ENCODE measurements around the gene MRAP2. TPM values are rescaled to one million over a fixed set of nuclear protein-coding genes. Genes with fewer than 3 reads are reported as not detected.

Gene MRAP2
- total RNA-seq, 5 donors from 2014 or later (not counting 1 experiment from before 2014, with no cell fraction given), result not detected

DNA sequence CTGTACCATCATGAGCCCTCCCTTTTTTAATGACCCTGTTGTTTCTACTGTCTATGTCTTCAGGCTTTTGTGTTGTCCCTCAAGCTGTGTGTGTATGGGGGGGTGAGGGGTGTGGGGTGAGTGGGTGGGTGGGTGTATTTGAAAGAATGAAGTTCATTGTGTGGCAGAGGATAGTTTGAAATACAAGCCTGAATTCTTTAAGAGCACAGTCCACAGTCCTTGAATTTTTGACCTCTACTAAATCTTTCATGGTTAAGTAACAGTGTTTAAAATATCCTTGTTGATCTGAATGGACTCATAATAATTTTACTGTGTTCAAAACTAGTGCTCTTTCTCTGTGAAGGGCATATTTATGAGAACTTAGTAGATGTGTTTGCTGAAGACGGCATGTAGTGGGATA is 10.0 kb downstream of the MRAP2 start:
- POLR2A ChIA-PET, result no interaction called here
- Histone ChIP-seq H3K27ac (ENCODE audit: low read length) (no peak overlapping the region), H3K27me3 (replicated peaks in 1 of 2; ENCODE audit: control insufficient read depth in 2 of 2, extremely low read depth in 1 of 2, insufficient read depth in 2 of 2, low read length in 1 of 2) (peaks cover 0 to 10% of the 10 kb centered on the region in 2 experiments), H3K9me3 (no peaks in the 10 kb centered on the region), H3K4me3 (ENCODE audit: control insufficient read depth in 1 of 2, extremely low read depth in 1 of 2, low read length in 1 of 2) (no peak overlapping the region), H3K36me3 (ENCODE audit: control insufficient read depth in 2 of 2, extremely low read depth in 1 of 2, insufficient read depth in 1 of 2, low read length in 1 of 2) (no peaks in the 10 kb centered on the region), H3K4me1 (ENCODE audit: control insufficient read depth in 1 of 2, extremely low read depth in 1 of 2, insufficient read depth in 2 of 2, low read length in 2 of 2) (no peaks in the 10 kb centered on the region)
- Mint-ChIP-seq H3K4me1 (no peaks in the 10 kb centered on the region), H3K9me3 (peaks cover 0 to 6% (median 0%) of the 10 kb centered on the region in 3 donors), H3K4me3 (no peak overlapping the region), H3K36me3 (no peaks in the 10 kb centered on the region), H3K27me3 (peaks cover 4 to 7% of the 10 kb centered on the region in 2 donors), H3K27ac (no peak overlapping the region)
- WGBS (ENCODE audit: insufficient coverage), result no CpG with 5 or more reads among the region's 1 CpG
- CTCF ChIA-PET, result no interaction called here
- DNase-seq (no peak), ATAC-seq (replicated peaks in 1 of 4) (no peak)

DNA sequence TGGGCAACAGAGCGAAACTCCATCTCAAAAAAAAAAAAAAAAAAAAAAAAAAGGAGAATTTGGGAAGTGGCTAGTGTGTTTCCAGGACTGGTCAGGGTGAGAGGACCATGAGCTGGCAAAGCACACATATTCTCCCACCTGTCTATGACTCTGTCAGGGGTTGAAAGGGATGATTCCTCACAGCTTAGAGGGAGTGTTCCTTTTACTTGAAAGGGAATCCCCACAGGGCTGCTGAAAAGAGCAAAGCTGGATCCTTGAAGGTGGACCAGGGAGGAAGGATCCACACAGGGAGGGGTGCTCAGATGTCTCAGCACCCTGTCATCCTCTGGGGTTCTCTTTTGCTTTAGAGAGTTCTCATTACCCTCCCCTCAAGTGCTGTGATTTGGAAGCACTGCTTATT is 13.2 kb downstream of the MRAP2 start:
- H3K4me3 ChIP-seq (ENCODE audit: control insufficient read depth in 1 of 2, extremely low read depth in 1 of 2, low read length in 1 of 2), result no peak overlapping the region
- no peak overlapping the region for H3K27ac ChIP-seq (ENCODE audit: low read length)
- Mint-ChIP-seq H3K9me3 (no peaks in the 10 kb centered on the region), H3K4me1 (no peaks in the 10 kb centered on the region), H3K36me3 (no peaks in the 10 kb centered on the region), H3K27ac (no peak overlapping the region), H3K27me3 (peaks cover 6 to 8% of the 10 kb centered on the region in 2 donors), H3K4me3 (no peak overlapping the region)
- H3K36me3 ChIP-seq (ENCODE audit: control insufficient read depth in 2 of 2, extremely low read depth in 1 of 2, insufficient read depth in 1 of 2, low read length in 1 of 2), result no peaks in the 10 kb centered on the region
- POLR2A ChIA-PET, result interaction anchor here in 1 of 2 donors (0.6 kb wide), 1 partner anchor 50 kb away, joined by 6 read pairs; no protein-coding TSS in a partner anchor
- DNase-seq, result no peak
- no peaks in the 10 kb centered on the region for H3K4me1 ChIP-seq (ENCODE audit: control insufficient read depth in 1 of 2, extremely low read depth in 1 of 2, insufficient read depth in 2 of 2, low read length in 2 of 2)
- peaks cover 0 to 12% of the 10 kb centered on the region in 2 experiments for H3K27me3 ChIP-seq (replicated peaks in 1 of 2; ENCODE audit: control insufficient read depth in 2 of 2, extremely low read depth in 1 of 2, insufficient read depth in 2 of 2, low read length in 1 of 2)
- CTCF ChIA-PET, result no interaction called here
- WGBS (ENCODE audit: insufficient coverage), result no CpG with 5 or more reads among the region's 1 CpG
- no peaks in the 10 kb centered on the region for H3K9me3 ChIP-seq
- ATAC-seq (replicated peaks in 1 of 4), result no peak

DNA sequence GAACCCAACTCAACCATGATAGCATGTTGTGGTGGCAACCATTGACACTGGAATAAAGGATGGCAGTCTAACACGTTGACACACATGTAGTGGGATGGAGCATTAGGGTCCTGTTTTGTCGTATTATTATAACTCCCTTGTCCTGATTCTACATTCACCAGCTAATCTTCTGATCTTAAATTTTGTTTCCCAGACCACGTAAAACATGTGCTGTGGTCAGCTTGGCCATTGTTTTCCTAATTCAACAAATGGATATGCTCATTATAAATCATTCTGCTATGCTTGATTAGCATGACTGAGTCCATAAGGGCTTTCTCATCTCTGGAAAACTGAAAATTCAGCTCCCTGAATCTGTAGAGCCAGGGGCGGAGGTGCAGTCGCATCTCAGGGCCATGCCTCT is 15.0 kb downstream of the MRAP2 start:
- WGBS (ENCODE audit: insufficient coverage), result 100% methylated on average over 1 of the region's 5 CpGs
- ChIA-PET CTCF (no interaction called here), POLR2A (no interaction called here)
- no peaks in the 10 kb centered on the region for H3K9me3 ChIP-seq
- Mint-ChIP-seq H3K4me1 (no peaks in the 10 kb centered on the region), H3K27ac (no peak overlapping the region), H3K9me3 (no peaks in the 10 kb centered on the region), H3K27me3 (peaks cover 5 to 8% of the 10 kb centered on the region in 2 donors), H3K36me3 (no peaks in the 10 kb centered on the region), H3K4me3 (no peak overlapping the region)
- DNase-seq (no peak), ATAC-seq (replicated peaks in 1 of 4) (no peak)
- H3K36me3 ChIP-seq (ENCODE audit: control insufficient read depth in 2 of 2, extremely low read depth in 1 of 2, insufficient read depth in 1 of 2, low read length in 1 of 2), result no peaks in the 10 kb centered on the region
- H3K27me3 ChIP-seq (replicated peaks in 1 of 2; ENCODE audit: control insufficient read depth in 2 of 2, extremely low read depth in 1 of 2, insufficient read depth in 2 of 2, low read length in 1 of 2), result peaks cover 0 to 12% of the 10 kb centered on the region in 2 experiments
- H3K27ac ChIP-seq (ENCODE audit: low read length), result no peak overlapping the region
- H3K4me3 ChIP-seq (ENCODE audit: control insufficient read depth in 1 of 2, extremely low read depth in 1 of 2, low read length in 1 of 2), result no peak overlapping the region
- H3K4me1 ChIP-seq (ENCODE audit: control insufficient read depth in 1 of 2, extremely low read depth in 1 of 2, insufficient read depth in 2 of 2, low read length in 2 of 2), result no peaks in the 10 kb centered on the region

DNA sequence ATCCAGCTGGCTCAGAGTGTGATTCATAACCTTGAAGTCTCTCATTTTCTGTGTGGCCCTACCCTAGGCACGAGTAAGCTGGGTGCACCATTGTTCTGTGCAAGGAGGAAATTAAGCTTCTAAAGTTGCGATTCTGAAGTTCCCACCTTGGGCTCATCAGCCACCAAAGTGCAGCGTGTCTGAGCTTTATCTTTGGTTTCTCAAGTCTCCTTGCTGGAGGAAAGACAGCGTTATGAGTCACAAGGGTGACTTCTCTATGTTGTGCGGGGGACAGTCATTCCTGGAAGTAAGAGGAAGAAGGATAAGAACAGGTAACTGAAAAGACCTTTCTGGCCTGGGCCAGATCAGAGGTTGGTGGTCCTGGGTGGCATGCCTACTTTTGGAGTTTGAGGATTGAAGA is 16.8 kb downstream of the MRAP2 start:
- no peaks in the 10 kb centered on the region for H3K9me3 Mint-ChIP-seq
- Histone ChIP-seq H3K4me3 (ENCODE audit: control insufficient read depth in 1 of 2, extremely low read depth in 1 of 2, low read length in 1 of 2) (no peak overlapping the region), H3K9me3 (no peaks in the 10 kb centered on the region), H3K4me1 (ENCODE audit: control insufficient read depth in 1 of 2, extremely low read depth in 1 of 2, insufficient read depth in 2 of 2, low read length in 2 of 2) (no peaks in the 10 kb centered on the region), H3K27ac (ENCODE audit: low read length) (no peak overlapping the region), H3K27me3 (replicated peaks in 1 of 2; ENCODE audit: control insufficient read depth in 2 of 2, extremely low read depth in 1 of 2, insufficient read depth in 2 of 2, low read length in 1 of 2) (peaks cover 0 to 5% of the 10 kb centered on the region in 2 experiments), H3K36me3 (ENCODE audit: control insufficient read depth in 2 of 2, extremely low read depth in 1 of 2, insufficient read depth in 1 of 2, low read length in 1 of 2) (no peaks in the 10 kb centered on the region)
- H3K4me1 Mint-ChIP-seq, result no peaks in the 10 kb centered on the region
- peaks cover 4 to 11% of the 10 kb centered on the region in 2 donors for H3K27me3 Mint-ChIP-seq
- no peak overlapping the region for H3K4me3 Mint-ChIP-seq
- POLR2A ChIA-PET, result no interaction called here
- no peaks in the 10 kb centered on the region for H3K36me3 Mint-ChIP-seq
- CTCF ChIA-PET, result no interaction called here
- no peak for ATAC-seq (replicated peaks in 1 of 4)
- no peak overlapping the region for H3K27ac Mint-ChIP-seq
- no peak for DNase-seq
- 85% methylated on average over 5 of the region's 5 CpGs for WGBS (ENCODE audit: insufficient coverage)

DNA sequence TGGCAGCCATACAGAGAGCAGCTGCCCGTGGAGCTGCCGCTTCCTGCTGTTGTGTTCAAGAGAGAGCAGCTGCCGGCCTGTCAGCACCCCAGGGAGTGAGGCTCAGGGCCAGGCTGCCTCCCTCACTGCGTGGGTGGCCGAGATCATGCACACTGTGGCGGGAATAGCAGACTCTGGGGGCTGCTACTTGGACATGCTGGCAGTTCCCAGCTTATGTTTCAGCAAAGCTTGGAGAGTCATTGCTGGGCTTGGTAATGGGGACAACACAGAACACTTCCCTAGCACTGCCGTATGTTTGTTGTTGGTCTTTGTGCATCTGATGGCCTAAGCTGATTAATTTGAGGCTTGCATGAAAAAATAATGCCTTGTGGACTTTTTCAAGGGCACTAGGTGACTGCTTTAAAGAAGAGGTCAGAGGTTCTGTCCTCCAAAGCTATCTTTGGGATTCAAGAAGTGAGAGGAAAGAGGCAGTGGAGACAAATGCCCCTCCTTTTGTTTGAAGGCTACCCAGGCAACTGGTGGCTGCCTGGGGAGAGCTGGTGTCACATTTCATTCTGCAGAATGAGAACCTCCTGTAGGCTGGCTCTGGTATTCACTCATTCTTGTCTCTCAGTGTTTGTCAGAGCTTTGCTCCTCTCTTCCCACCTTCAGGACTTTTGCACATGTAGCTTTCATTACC is 18.8 kb downstream of the MRAP2 start:
- H3K27me3 ChIP-seq (replicated peaks in 1 of 2; ENCODE audit: control insufficient read depth in 2 of 2, extremely low read depth in 1 of 2, insufficient read depth in 2 of 2, low read length in 1 of 2), result peaks cover 0 to 5% of the 10 kb centered on the region in 2 experiments
- H3K4me3 ChIP-seq (ENCODE audit: control insufficient read depth in 1 of 2, extremely low read depth in 1 of 2, low read length in 1 of 2), result no peak overlapping the region
- no peak overlapping the region for H3K27ac ChIP-seq (ENCODE audit: low read length)
- Mint-ChIP-seq H3K27ac (no peak overlapping the region), H3K4me1 (no peaks in the 10 kb centered on the region), H3K4me3 (no peak overlapping the region), H3K27me3 (peaks cover 4 to 11% of the 10 kb centered on the region in 2 donors), H3K9me3 (no peaks in the 10 kb centered on the region), H3K36me3 (no peaks in the 10 kb centered on the region)
- DNase-seq (no peak), ATAC-seq (replicated peaks in 1 of 4) (no peak)
- CTCF ChIA-PET, result no interaction called here
- POLR2A ChIA-PET, result no interaction called here
- no peaks in the 10 kb centered on the region for H3K4me1 ChIP-seq (ENCODE audit: control insufficient read depth in 1 of 2, extremely low read depth in 1 of 2, insufficient read depth in 2 of 2, low read length in 2 of 2)
- no peaks in the 10 kb centered on the region for H3K36me3 ChIP-seq (ENCODE audit: control insufficient read depth in 2 of 2, extremely low read depth in 1 of 2, insufficient read depth in 1 of 2, low read length in 1 of 2)
- H3K9me3 ChIP-seq, result no peaks in the 10 kb centered on the region
- 71% methylated on average over 7 of the region's 7 CpGs for WGBS (ENCODE audit: insufficient coverage)

DNA sequence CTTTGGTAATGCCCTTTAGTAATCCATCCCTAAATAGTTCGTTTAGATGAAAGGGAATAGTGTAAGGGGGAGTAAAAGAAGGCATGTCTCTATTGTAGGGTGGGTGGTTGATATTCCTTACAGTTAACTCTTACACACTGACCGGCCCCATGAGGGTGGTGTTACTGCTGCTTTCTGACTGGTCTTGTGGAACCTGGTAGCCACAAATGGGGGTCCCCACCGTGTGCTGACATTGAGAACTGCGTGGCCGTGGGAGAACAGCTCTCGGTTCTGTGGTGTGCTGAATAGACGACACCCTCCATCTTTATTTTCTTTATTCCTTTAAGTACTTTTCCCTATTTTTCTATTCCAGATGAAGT is 19.3 kb downstream of the MRAP2 start:
- ChIA-PET CTCF (no interaction called here), POLR2A (no interaction called here)
- Histone ChIP-seq H3K27ac (ENCODE audit: low read length) (no peak overlapping the region), H3K36me3 (ENCODE audit: control insufficient read depth in 2 of 2, extremely low read depth in 1 of 2, insufficient read depth in 1 of 2, low read length in 1 of 2) (no peaks in the 10 kb centered on the region), H3K9me3 (no peaks in the 10 kb centered on the region), H3K4me3 (ENCODE audit: control insufficient read depth in 1 of 2, extremely low read depth in 1 of 2, low read length in 1 of 2) (no peak overlapping the region), H3K4me1 (ENCODE audit: control insufficient read depth in 1 of 2, extremely low read depth in 1 of 2, insufficient read depth in 2 of 2, low read length in 2 of 2) (no peaks in the 10 kb centered on the region), H3K27me3 (replicated peaks in 1 of 2; ENCODE audit: control insufficient read depth in 2 of 2, extremely low read depth in 1 of 2, insufficient read depth in 2 of 2, low read length in 1 of 2) (peaks cover 0 to 5% of the 10 kb centered on the region in 2 experiments)
- peaks cover 4 to 11% of the 10 kb centered on the region in 2 donors for H3K27me3 Mint-ChIP-seq
- ATAC-seq (replicated peaks in 1 of 4) (no peak), DNase-seq (no peak)
- no peaks in the 10 kb centered on the region for H3K9me3 Mint-ChIP-seq
- no peaks in the 10 kb centered on the region for H3K36me3 Mint-ChIP-seq
- H3K27ac Mint-ChIP-seq, result no peak overlapping the region
- H3K4me1 Mint-ChIP-seq, result no peaks in the 10 kb centered on the region
- no peak overlapping the region for H3K4me3 Mint-ChIP-seq
- WGBS (ENCODE audit: insufficient coverage), result no CpG with 5 or more reads among the region's 7 CpGs

DNA sequence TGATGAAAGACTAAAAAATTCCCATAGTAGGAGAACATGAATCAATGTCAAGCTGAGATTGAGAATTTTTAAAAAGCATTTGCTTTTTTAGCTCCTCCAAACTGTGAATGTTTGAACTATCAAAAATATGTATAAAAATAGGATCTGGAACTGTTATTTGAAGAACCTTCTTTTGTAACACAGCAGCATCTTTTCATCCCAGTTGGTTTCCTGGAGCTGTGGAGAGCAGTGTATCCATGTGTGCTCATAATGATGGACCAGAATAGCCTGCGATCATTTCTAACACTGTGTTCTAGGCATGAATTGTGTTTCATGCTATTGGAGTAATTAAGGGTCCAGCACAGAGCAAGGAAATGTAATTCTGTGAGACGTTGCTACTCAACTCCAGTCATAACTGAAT is 22.1 kb downstream of the MRAP2 start:
- Mint-ChIP-seq H3K9me3 (no peaks in the 10 kb centered on the region), H3K4me1 (no peaks in the 10 kb centered on the region), H3K27ac (no peak overlapping the region), H3K27me3 (peaks cover 0 to 11% of the 10 kb centered on the region in 2 donors), H3K4me3 (no peak overlapping the region), H3K36me3 (no peaks in the 10 kb centered on the region)
- Histone ChIP-seq H3K27me3 (replicated peaks in 1 of 2; ENCODE audit: control insufficient read depth in 2 of 2, extremely low read depth in 1 of 2, insufficient read depth in 2 of 2, low read length in 1 of 2) (peaks cover 0 to 5% of the 10 kb centered on the region in 2 experiments), H3K4me1 (ENCODE audit: control insufficient read depth in 1 of 2, extremely low read depth in 1 of 2, insufficient read depth in 2 of 2, low read length in 2 of 2) (no peaks in the 10 kb centered on the region), H3K4me3 (ENCODE audit: control insufficient read depth in 1 of 2, extremely low read depth in 1 of 2, low read length in 1 of 2) (no peak overlapping the region), H3K9me3 (no peaks in the 10 kb centered on the region), H3K36me3 (ENCODE audit: control insufficient read depth in 2 of 2, extremely low read depth in 1 of 2, insufficient read depth in 1 of 2, low read length in 1 of 2) (no peaks in the 10 kb centered on the region), H3K27ac (ENCODE audit: low read length) (no peak overlapping the region)
- POLR2A ChIA-PET, result no interaction called here
- no peak for ATAC-seq (replicated peaks in 1 of 4)
- CTCF ChIA-PET, result no interaction called here
- DNase-seq, result no peak
- WGBS (ENCODE audit: insufficient coverage), result 100% methylated on average over 1 of the region's 2 CpGs
